Ascending aorta (tissue), 2 donors: ENCODE results near the gene ERCC8. TPM values are rescaled to one million over a fixed set of nuclear protein-coding genes. Genes with fewer than 3 reads are reported as not detected.

Experiments
- DNase-seq, 2 donors: peaks; one replicate each; pipeline ENCODE4 v3.0.0-alpha.2; 2019; ENCODE audit warnings: low spot score in 2 of 2
- H3K27ac ChIP-seq, 2 donors: fragments of 200-600 bp; sonication (generic); one replicate each; pipeline ENCODE4 v1.5.1; 2016 to 2017; ENCODE audit warnings: mild to moderate bottlenecking in 1 of 2
- H3K27me3 ChIP-seq: fragments of 200-600 bp; sonication (generic); one replicate; pipeline ENCODE4 v1.5.1; 2017
- H3K36me3 ChIP-seq, 2 donors: fragments of 200-600 bp; sonication (generic); one replicate each; pipeline ENCODE4 v1.5.1; 2016
- H3K4me1 ChIP-seq, 2 donors: fragments of 200-600 bp; sonication (generic); one replicate each; pipeline ENCODE4 v1.5.1; 2016 to 2017; ENCODE audit warnings: mild to moderate bottlenecking in 1 of 2
- H3K4me3 ChIP-seq, 2 donors: fragments of 200-600 bp; sonication (generic); one replicate each; pipeline ENCODE4 v1.5.1; 2016 to 2017; ENCODE audit warnings: mild to moderate bottlenecking in 1 of 2
- H3K9me3 ChIP-seq, 2 donors: fragments of 200-600 bp; sonication (generic); one replicate each; pipeline ENCODE4 v1.5.1; 2016
- CTCF ChIP-seq, 3 experiments: fragments of 200-600 bp in 2 of 3; fragments of 450-650 bp in 1 of 3; sonication (generic) in 2 of 3; IDR thresholded peaks; one replicate each; pipeline ENCODE4 v1.5.1; 2016 to 2019; ENCODE audit warnings: antibody characterized with exemption in 3 of 3, mild to moderate bottlenecking in 1 of 3, moderate library complexity in 1 of 3
- intact Hi-C: fragments of 100-400 bp; cut with DNase I; formaldehyde crosslinking; loops from one replicate; pipeline ENCODE4 v1.15.1; 2023
- total RNA-seq: library from RNA; depleted of rRNA; stranded (reverse); fragments of >200 nt; gene quantifications from one replicate; pipeline ENCODE4 v1.1.0, GENCODE V29; 2016

Gene ERCC8
- total RNA-seq, 1 donor from 2014 or later, result 2.3 TPM

GRCh38 chr5:60916646-60917045 lies 28.2 kb downstream of the ERCC8 start:
- no peaks in the 10 kb centered on the region for H3K36me3 ChIP-seq
- no peaks in the 10 kb centered on the region for H3K4me1 ChIP-seq
- TF ChIP-seq CTCF (IDR thresholded peaks at IDR 0.05), result no peak
- DNase-seq, result no peak
- H3K9me3 ChIP-seq, result no peaks in the 10 kb centered on the region
- no peak overlapping the region for H3K4me3 ChIP-seq
- H3K27me3 ChIP-seq, result no peaks in the 10 kb centered on the region
- H3K27ac ChIP-seq, result no peak overlapping the region
- intact Hi-C loops, result no loop called here

DNA sequence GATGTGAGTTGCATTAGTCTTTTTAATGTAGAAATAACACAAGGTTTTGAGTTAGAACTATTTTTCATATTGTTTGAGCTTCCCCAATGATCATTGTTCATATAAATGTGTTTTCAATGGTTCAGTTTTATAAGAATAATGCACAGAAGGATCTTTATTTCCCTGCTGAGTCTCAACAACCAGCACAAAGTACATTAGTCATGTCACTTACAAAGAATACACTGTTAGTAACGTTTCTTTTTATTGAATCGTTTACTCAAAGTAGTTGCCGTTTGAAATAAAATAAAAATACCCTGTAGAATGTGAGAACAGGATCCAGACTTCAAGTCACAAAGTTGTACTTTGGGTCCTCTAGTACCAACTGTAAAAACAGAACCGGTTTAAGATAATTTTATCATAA lies 41.5 kb downstream of the ERCC8 start:
- no peaks in the 10 kb centered on the region for H3K9me3 ChIP-seq
- DNase-seq, result no peak
- peaks cover 0 to 9% of the 10 kb centered on the region in 2 donors for H3K36me3 ChIP-seq
- intact Hi-C loops, result no loop called here
- no peaks in the 10 kb centered on the region for H3K27me3 ChIP-seq
- H3K27ac ChIP-seq, result no peak overlapping the region
- no peaks in the 10 kb centered on the region for H3K4me1 ChIP-seq
- no peak overlapping the region for H3K4me3 ChIP-seq
- TF ChIP-seq CTCF (IDR thresholded peaks at IDR 0.05), result no peak

DNA sequence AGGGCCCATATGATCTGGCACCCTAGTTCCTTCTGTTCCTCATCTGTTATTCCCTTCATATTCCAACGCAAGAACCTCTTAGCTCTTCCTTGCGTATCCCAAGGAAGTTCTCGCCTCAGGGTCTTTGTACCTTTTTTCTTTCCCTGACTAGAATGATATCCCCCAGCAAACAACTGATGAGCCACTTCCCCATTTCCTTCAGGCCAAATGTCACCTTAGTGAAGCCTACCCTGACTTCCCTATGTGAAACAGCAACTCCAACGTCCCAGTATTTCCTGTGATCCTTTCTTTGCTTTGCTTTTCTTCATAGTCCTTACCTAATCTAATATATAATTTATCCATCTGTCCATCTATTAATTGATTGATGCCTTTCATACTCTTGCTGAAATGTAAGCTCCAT lies 47.9 kb downstream of the ERCC8 start:
- no peaks in the 10 kb centered on the region for H3K9me3 ChIP-seq
- no peak for TF ChIP-seq CTCF (IDR thresholded peaks at IDR 0.05)
- no peak for DNase-seq
- no peak overlapping the region for H3K4me3 ChIP-seq
- no peaks in the 10 kb centered on the region for H3K27me3 ChIP-seq
- no peak overlapping the region for H3K27ac ChIP-seq
- H3K4me1 ChIP-seq, result no peaks in the 10 kb centered on the region
- peaks cover 8 to 18% of the 10 kb centered on the region in 2 donors for H3K36me3 ChIP-seq
- intact Hi-C loops, result no loop called here

GRCh38 chr5:60893521-60893920 lies 51.3 kb downstream of the ERCC8 start:
- intact Hi-C loops, result no loop called here
- no peaks in the 10 kb centered on the region for H3K4me1 ChIP-seq
- no peak for TF ChIP-seq CTCF (IDR thresholded peaks at IDR 0.05)
- no peaks in the 10 kb centered on the region for H3K9me3 ChIP-seq
- no peak for DNase-seq
- no peak overlapping the region for H3K27ac ChIP-seq
- peaks cover 8 to 9% of the 10 kb centered on the region in 2 donors for H3K36me3 ChIP-seq
- H3K4me3 ChIP-seq, result no peak overlapping the region
- H3K27me3 ChIP-seq, result no peaks in the 10 kb centered on the region

DNA sequence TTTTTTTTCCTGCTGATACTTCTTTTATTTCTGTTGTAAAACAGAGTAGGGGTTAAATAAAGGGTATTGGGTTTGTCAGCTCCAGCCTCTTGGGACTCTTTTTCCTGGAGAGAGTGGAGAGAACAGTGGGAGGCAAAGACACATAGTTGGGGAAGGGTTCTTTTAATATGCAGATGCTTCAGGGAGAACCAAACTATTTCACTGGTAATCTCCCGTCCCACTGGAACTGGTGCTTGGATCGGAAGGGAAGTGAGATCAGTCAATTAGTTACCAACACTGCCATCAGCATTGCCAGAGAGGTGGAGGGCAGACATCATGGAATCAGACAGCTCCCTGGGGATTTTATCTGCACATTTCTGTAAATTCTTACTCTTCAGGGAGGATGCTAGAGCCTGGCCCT lies 53.2 kb downstream of the ERCC8 start:
- Histone ChIP-seq H3K4me3 (no peak overlapping the region), H3K36me3 (peaks cover 4 to 9% of the 10 kb centered on the region in 2 donors), H3K27me3 (no peaks in the 10 kb centered on the region), H3K9me3 (no peaks in the 10 kb centered on the region), H3K4me1 (no peaks in the 10 kb centered on the region), H3K27ac (no peak overlapping the region)
- DNase-seq, result no peak
- TF ChIP-seq CTCF (IDR thresholded peaks at IDR 0.05), result no peak
- intact Hi-C loops, result no loop called here

GRCh38 chr5:60888359-60889061 lies 56.4 kb downstream of the ERCC8 start:
- Histone ChIP-seq H3K4me3 (no peak overlapping the region), H3K27ac (no peak overlapping the region), H3K9me3 (no peaks in the 10 kb centered on the region), H3K27me3 (no peaks in the 10 kb centered on the region), H3K4me1 (no peaks in the 10 kb centered on the region), H3K36me3 (peaks cover 6 to 13% of the 10 kb centered on the region in 2 donors)
- intact Hi-C loops, result no loop called here
- TF ChIP-seq CTCF (IDR thresholded peaks at IDR 0.05), result no peak
- no peak for DNase-seq
